C1 segment of cervical spinal cord (tissue), 14 donors: Measurements from ENCODE around the gene CMIP.

Experiments used
- DNase-seq, 14 donors: peaks; one replicate each; lab custom pipeline; 2025; lab: John Stamatoyannopoulos, UW

CMIP gene

GRCh38 chr16:81582655-81583441, 138.2 kb downstream of the CMIP start:
- peak in 12 of 14 donors; percentile 21 to 75 (median 64) for DNase-seq

- DNase-seq = no peak
Observed at GRCh38 chr16:81583893-81584631, 139.5 kb downstream of the CMIP start.

- DNase-seq = no peak
Observed at GRCh38 chr16:81585785-81586184, 141.2 kb downstream of the CMIP start.

- no peak for DNase-seq
Observed at GRCh38 chr16:81586417-81586816, 141.8 kb downstream of the CMIP start.

GRCh38 chr16:81586977-81587625, 142.5 kb downstream of the CMIP start:
- DNase-seq = no peak

GRCh38 chr16:81587626-81588160, 143.1 kb downstream of the CMIP start:
- no peak for DNase-seq

- DNase-seq = no peak
Observed at GRCh38 chr16:81588326-81589081, 143.9 kb downstream of the CMIP start.

GRCh38 chr16:81589975-81590650, 145.5 kb downstream of the CMIP start:
- DNase-seq = no peak

GRCh38 chr16:81590714-81591544, 146.3 kb downstream of the CMIP start:
- DNase-seq = no peak

- DNase-seq = no peak
Observed at GRCh38 chr16:81591545-81591870, 146.9 kb downstream of the CMIP start.

GRCh38 chr16:81592353-81592866, 147.8 kb downstream of the CMIP start:
- DNase-seq = no peak

- DNase-seq = peak in 1 of 14 donors; percentile 73
Observed at GRCh38 chr16:81593481-81593880, 148.9 kb downstream of the CMIP start.

GRCh38 chr16:81595629-81596292, 151.2 kb downstream of the CMIP start:
- no peak for DNase-seq

GRCh38 chr16:81597079-81597658, 152.6 kb downstream of the CMIP start:
- no peak for DNase-seq

GRCh38 chr16:81598083-81598482, 153.5 kb downstream of the CMIP start:
- no peak for DNase-seq

- no peak for DNase-seq
Observed at GRCh38 chr16:81599034-81599744, 154.6 kb downstream of the CMIP start.

- no peak for DNase-seq
Observed at GRCh38 chr16:81600275-81600674, 155.7 kb downstream of the CMIP start.

- peak in 5 of 14 donors; percentile 11 to 53 (median 23) for DNase-seq
Observed at GRCh38 chr16:81601008-81601428, 156.4 kb downstream of the CMIP start.
